Heart right ventricle (tissue), 16 donors: ENCODE measurements around the gene NCKAP5. TPM values are rescaled to one million over a fixed set of nuclear protein-coding genes. Genes with fewer than 3 reads are reported as not detected.
A peak's percentile ranks its signal among the peaks of the same experiment; 100 is the strongest.

Source experiments
- ATAC-seq, 8 donors: fragments of 200-7000 bp; cut with Tn5 transposase; one replicate each; pipeline ENCODE4 v1.9.1; 2020; ENCODE audit warnings: mild to moderate bottlenecking in 8 of 8, moderate library complexity in 8 of 8, moderate number of reproducible peaks in 1 of 8
- DNase-seq, 2 donors: peaks; one replicate each; pipeline ENCODE4 v3.0.0-alpha.2; 2020
- H3K27ac ChIP-seq, 10 donors: fragments of 200-600 bp; sonication (generic) in 2 of 10; one replicate each; pipeline versions ENCODE4 v1.5.0 to v1.8.0; 2020 to 2022; ENCODE audit warnings: mild to moderate bottlenecking in 3 of 10
- H3K27me3 ChIP-seq, 7 donors: fragments of 200-600 bp; one replicate each; pipeline ENCODE4 v1.8.0; 2021 to 2022; ENCODE audit warnings: mild to moderate bottlenecking in 2 of 7
- H3K36me3 ChIP-seq, 9 donors: fragments of 200-600 bp; sonication (generic) in 1 of 9; one replicate each; pipeline versions ENCODE4 v1.5.0 to v1.8.0; 2020 to 2022; ENCODE audit warnings: mild to moderate bottlenecking in 2 of 9
- H3K4me1 ChIP-seq, 9 donors: fragments of 200-600 bp; sonication (generic) in 1 of 9; one replicate each; pipeline versions ENCODE4 v1.5.0 to v1.8.0; 2020 to 2022; ENCODE audit warnings: mild to moderate bottlenecking in 4 of 9
- H3K4me3 ChIP-seq, 10 donors: fragments of 200-600 bp; sonication (generic) in 2 of 10; one replicate each; pipeline versions ENCODE4 v1.5.0 to v1.8.0; 2020 to 2022; ENCODE audit warnings: mild to moderate bottlenecking in 7 of 10, moderate library complexity in 2 of 10
- H3K9me3 ChIP-seq, 11 donors: fragments of 200-600 bp in 10 of 11; sonication (generic) in 2 of 11; one replicate each; pipeline versions ENCODE4 v1.5.0 to v1.8.0; 2013 to 2022; ENCODE audit warnings: mild to moderate bottlenecking in 2 of 11, control low read depth in 1 of 11, moderate library complexity in 1 of 11
- WGBS, 2 donors: extraction: QIAGEN DNeasy Blood & Tissue Kit; methylation state at CpG; one replicate each; pipeline ENCODE4 v1.1.7; 2013; ENCODE audit warnings: inconsistent platforms in 1 of 2; 5-methylcytosine and 5-hydroxymethylcytosine counted together
- intact Hi-C, 10 donors: fragments of 100-400 bp; cut with DNase I; formaldehyde crosslinking; loops; one replicate each; pipeline versions ENCODE4 v1.11.1 to v1.14.2; 2022
- polyA plus RNA-seq, 2 donors: library from polyadenylated mRNA; stranded (reverse); fragments of 200-250 nt; gene quantifications; one replicate each; pipeline ENCODE4 v1.2.3, GENCODE V29; 2013
- total RNA-seq, 10 donors: library from RNA; stranded (reverse); fragmentation: NEBNext Ultra II Directional in 3 of 10; extraction: Animal tissue kit (Norgen Biotek cat#: 25700) in 3 of 10; gene quantifications; one replicate each; pipeline versions ENCODE4 v1.2.1 to v1.2.4, GENCODE V29; 2021 to 2023
- TF ChIP-seq, protein P1 (sequence below), 9 donors: fragments of 200-600 bp; sonication (generic) in 2 of 9; IDR thresholded peaks; one replicate each; pipeline versions ENCODE4 v1.5.0 to v1.8.0; 2021 to 2022; ENCODE audit warnings: antibody characterized with exemption in 9 of 9, mild to moderate bottlenecking in 5 of 9, moderate library complexity in 1 of 9
- donor health status: Arrhythmogenic right ventricular cardiomyopathy.
- donor health status: ischemic (EF 13 %, LVEDD 7.1; RV severe dilation, severe dysfunction).
- donor health status: healthy with polysubstance abuse.
- donor health status: DM: no; HTN: yes; CAD: no.
- donor health status: DM: no; HTN: no; CAD: no.
- donor health status: ischemic (EF 25% LVEDD 6.9; RV normal size, moderate dysfunction).
- donor health status: ischemic (EF 25% LVEDD 5.7; RV mildly dilated, moderate dysfunction).
- donor health status: healthy.
- donor health status: DM: yes; HTN: yes; CAD: no.
- donor health status: Ischemic cardiomyopathy.
- donor health status: ischemic (EF 35%, LVEDD 5.7; RV mildly dilated, moderate dysfunction).
- donor health status: nonischemic (EF 11% LVEDD 7.7; RV severe dilation, severe dysfunction).
- donor health status: DM: yes; HTN: yes; CAD: no.
- donor health status: PGD.
- donor health status: ischemic (EF 29% LVEDD 5.4; RV normal size, mild dysfunction).
- donor health status: nonischemic (EF 23%, LVEDD 6.1; RV moderate dilation, normal function).

The NCKAP5 gene
- total and polyA plus RNA-seq, 12 donors = 0.57 to 11.7 (median 6.2) TPM

DNA sequence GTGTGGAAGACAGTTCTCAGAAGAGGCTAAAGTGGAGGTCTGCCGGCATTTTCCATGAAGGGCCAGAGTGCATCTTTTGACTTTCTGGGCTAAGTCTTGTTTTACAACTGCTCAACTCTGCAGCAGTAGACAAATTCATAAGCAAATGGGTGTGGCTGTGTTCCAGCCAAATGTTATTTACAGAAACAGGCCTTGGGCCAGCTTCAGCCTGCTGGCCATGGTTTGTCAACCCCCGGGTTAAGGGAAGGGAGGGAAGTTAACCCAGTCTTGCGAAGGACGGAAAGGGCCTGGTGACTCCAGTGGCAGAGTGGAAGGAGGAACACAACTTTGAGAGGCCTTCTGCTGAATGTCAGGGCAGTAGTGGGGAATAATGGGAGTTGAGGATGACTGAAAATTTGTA, 34.3 kb upstream of the NCKAP5 start:
- TF ChIP-seq, protein P1, sequence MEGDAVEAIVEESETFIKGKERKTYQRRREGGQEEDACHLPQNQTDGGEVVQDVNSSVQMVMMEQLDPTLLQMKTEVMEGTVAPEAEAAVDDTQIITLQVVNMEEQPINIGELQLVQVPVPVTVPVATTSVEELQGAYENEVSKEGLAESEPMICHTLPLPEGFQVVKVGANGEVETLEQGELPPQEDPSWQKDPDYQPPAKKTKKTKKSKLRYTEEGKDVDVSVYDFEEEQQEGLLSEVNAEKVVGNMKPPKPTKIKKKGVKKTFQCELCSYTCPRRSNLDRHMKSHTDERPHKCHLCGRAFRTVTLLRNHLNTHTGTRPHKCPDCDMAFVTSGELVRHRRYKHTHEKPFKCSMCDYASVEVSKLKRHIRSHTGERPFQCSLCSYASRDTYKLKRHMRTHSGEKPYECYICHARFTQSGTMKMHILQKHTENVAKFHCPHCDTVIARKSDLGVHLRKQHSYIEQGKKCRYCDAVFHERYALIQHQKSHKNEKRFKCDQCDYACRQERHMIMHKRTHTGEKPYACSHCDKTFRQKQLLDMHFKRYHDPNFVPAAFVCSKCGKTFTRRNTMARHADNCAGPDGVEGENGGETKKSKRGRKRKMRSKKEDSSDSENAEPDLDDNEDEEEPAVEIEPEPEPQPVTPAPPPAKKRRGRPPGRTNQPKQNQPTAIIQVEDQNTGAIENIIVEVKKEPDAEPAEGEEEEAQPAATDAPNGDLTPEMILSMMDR (IDR thresholded peaks at IDR 0.05) = no peak
- intact Hi-C loops = no loop called here
- no peaks in the 10 kb centered on the region for H3K9me3 ChIP-seq
- no peak overlapping the region for H3K4me3 ChIP-seq
- DNase-seq (peak in 1 of 2 donors; percentile 55), ATAC-seq (peak; percentile 59 to 88 (median 80))
- H3K27ac ChIP-seq = peak overlapping the region in 8 of 10 donors; percentile 12 to 64 (median 44)
- peaks cover 5 to 41% (median 19%) of the 10 kb centered on the region in 9 donors for H3K4me1 ChIP-seq
- no peaks in the 10 kb centered on the region for H3K36me3 ChIP-seq
- WGBS, 2 donors = 18 to 35% methylated on average over 4 of the region's 4 CpGs
- no peaks in the 10 kb centered on the region for H3K27me3 ChIP-seq

DNA sequence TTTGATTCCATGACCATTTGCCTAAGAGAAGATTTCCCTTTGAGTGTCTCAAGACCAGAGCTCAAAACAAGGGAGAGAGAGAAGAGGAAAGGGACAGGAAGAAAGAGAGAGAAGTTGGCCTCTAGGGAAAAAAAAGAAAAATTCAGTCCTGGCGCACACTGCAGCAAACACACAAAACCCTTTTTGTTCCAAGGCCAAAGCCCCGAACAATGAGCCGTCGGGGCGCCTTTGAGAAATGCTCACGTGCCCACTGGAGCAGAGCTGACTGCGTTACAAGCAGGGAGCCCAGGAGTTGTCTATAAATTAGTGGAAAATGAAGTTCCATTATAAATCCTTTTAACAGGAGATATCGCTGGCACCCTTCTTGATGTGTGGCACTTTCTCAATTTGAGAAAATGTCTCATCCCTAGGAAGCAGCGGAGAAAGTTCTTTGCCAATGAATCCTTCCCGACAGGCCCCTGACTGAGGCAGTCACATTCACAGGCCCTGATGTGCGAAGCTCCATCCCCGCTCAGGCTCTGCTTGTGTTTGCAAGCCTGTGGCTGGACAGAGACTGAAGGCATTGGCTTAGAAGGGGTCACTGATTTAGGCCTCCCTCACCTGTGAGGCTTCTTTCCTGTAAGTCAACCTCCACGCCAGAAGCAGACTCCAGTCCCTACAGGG, 32.1 kb upstream of the NCKAP5 start:
- intact Hi-C loops = loop anchor here in 1 of 10 donors (2.0 kb wide), 1 partner anchor 20 kb away; no protein-coding TSS in a partner anchor
- TF ChIP-seq, protein P1 (IDR thresholded peaks at IDR 0.05) = no peak
- Histone ChIP-seq H3K36me3 (no peaks in the 10 kb centered on the region), H3K4me3 (no peak overlapping the region), H3K9me3 (no peaks in the 10 kb centered on the region), H3K4me1 (peaks cover 5 to 41% (median 19%) of the 10 kb centered on the region in 9 donors), H3K27me3 (no peaks in the 10 kb centered on the region), H3K27ac (no peak overlapping the region)
- 80 to 83% methylated on average over 13 of the region's 13 CpGs for WGBS, 2 donors
- DNase-seq (no peak), ATAC-seq (no peak)

DNA sequence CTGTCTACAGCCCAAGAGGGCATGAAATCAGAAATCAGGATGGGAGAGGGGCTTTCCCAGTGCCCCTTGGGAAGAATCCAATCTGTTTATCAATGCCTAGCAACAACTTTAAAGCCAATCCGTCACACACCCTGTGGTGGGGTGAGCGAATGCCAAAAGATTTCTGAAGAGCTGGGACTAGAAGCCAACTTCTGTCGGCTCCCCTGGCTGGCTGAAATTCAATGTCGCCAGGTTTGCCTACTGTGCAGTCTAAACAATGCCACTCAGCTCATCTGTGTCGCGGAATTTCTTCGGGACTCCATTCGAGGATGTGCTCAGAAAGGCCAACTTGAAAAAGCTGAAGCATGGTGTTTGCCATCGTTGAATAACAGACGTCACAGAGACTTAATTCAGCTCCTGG, 31.5 kb upstream of the NCKAP5 start:
- intact Hi-C loops = loop anchor here in 1 of 10 donors (2.0 kb wide), 1 partner anchor 19 kb away; no protein-coding TSS in a partner anchor
- H3K4me1 ChIP-seq = peaks cover 5 to 41% (median 19%) of the 10 kb centered on the region in 9 donors
- TF ChIP-seq, protein P1 (IDR thresholded peaks at IDR 0.05) = no peak
- 43 to 64% methylated on average over 10 of the region's 10 CpGs for WGBS, 2 donors
- H3K36me3 ChIP-seq = no peaks in the 10 kb centered on the region
- no peak for DNase-seq
- ATAC-seq = peak in 5 of 8 donors; percentile 11 to 39 (median 24)
- no peak overlapping the region for H3K27ac ChIP-seq
- H3K4me3 ChIP-seq = no peak overlapping the region
- no peaks in the 10 kb centered on the region for H3K9me3 ChIP-seq
- H3K27me3 ChIP-seq = no peaks in the 10 kb centered on the region

DNA sequence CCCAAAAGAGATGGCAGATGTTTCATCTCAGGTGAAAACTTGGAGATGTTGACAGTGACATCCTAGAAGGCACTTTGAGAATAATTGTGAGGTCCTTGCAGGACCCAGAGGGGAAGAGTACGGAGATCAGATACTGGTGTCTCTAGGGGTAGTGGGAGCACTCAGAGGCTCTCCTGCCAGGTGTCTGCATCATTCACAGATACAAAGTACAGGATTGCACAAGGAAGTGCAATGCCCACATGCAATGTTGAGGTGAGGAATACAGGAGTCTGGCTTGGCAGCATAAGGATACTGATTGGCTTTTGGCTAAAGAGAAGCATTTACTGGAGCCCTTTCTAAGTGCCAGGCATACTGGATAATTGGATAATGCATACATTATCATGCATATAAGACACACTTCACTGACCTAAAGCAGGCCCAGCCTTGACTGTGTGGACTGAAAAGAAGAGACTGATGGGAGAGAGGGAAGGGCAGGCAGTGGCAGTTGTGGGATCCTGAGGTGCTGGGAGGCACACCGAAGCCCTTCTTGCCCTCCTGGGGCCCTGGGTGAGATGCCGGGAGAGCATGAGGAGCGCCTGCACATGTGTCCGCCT, 31.0 kb upstream of the NCKAP5 start:
- WGBS, 2 donors = 65 to 73% methylated on average over 5 of the region's 5 CpGs
- DNase-seq (no peak), ATAC-seq (peak in 3 of 8 donors; percentile 3 to 13 (median 13))
- Histone ChIP-seq H3K9me3 (no peaks in the 10 kb centered on the region), H3K27ac (peak overlapping the region in 1 of 10 donors; percentile 23), H3K27me3 (no peaks in the 10 kb centered on the region), H3K36me3 (no peaks in the 10 kb centered on the region), H3K4me1 (peaks cover 5 to 41% (median 19%) of the 10 kb centered on the region in 9 donors), H3K4me3 (no peak overlapping the region)
- intact Hi-C loops = no loop called here
- TF ChIP-seq, protein P1 (IDR thresholded peaks at IDR 0.05) = no peak
